ENCODE data around the gene FLOT1. TPM values are rescaled to one million over a fixed set of nuclear protein-coding genes. Genes with fewer than 3 reads are reported as not detected.

Gene FLOT1, protein sequence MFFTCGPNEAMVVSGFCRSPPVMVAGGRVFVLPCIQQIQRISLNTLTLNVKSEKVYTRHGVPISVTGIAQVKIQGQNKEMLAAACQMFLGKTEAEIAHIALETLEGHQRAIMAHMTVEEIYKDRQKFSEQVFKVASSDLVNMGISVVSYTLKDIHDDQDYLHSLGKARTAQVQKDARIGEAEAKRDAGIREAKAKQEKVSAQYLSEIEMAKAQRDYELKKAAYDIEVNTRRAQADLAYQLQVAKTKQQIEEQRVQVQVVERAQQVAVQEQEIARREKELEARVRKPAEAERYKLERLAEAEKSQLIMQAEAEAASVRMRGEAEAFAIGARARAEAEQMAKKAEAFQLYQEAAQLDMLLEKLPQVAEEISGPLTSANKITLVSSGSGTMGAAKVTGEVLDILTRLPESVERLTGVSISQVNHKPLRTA
- total RNA-seq (100 to 1,000 TPM; 166 to 282 (median 211) TPM), polyA plus RNA-seq (100 to 1,000 TPM; 291 to 310 TPM)
- long read RNA-seq, donor 1, transcript FLOT1-201 (13 exons, 1,912 nt): major isoform, 507 of 704 reads
- long read RNA-seq, donor 1, partial matches to known transcripts: 154 of 704 reads
- long read RNA-seq, donor 1, other reads (novel, unspliced or antisense): 42 of 704 reads
- long read RNA-seq, donor 2, transcript FLOT1-201 (13 exons, 1,912 nt): major isoform, 1,550 of 1,802 reads
- long read RNA-seq, donor 2, partial matches to known transcripts: 107 of 1,802 reads
- long read RNA-seq, donor 2, other reads (novel, unspliced or antisense): 144 of 1,802 reads
- long read RNA-seq, donor 3, transcript FLOT1-201 (13 exons, 1,912 nt): major isoform, 554 of 762 reads
- long read RNA-seq, donor 3, partial matches to known transcripts: 171 of 762 reads
- long read RNA-seq, donor 3, other reads (novel, unspliced or antisense): 37 of 762 reads

DNA sequence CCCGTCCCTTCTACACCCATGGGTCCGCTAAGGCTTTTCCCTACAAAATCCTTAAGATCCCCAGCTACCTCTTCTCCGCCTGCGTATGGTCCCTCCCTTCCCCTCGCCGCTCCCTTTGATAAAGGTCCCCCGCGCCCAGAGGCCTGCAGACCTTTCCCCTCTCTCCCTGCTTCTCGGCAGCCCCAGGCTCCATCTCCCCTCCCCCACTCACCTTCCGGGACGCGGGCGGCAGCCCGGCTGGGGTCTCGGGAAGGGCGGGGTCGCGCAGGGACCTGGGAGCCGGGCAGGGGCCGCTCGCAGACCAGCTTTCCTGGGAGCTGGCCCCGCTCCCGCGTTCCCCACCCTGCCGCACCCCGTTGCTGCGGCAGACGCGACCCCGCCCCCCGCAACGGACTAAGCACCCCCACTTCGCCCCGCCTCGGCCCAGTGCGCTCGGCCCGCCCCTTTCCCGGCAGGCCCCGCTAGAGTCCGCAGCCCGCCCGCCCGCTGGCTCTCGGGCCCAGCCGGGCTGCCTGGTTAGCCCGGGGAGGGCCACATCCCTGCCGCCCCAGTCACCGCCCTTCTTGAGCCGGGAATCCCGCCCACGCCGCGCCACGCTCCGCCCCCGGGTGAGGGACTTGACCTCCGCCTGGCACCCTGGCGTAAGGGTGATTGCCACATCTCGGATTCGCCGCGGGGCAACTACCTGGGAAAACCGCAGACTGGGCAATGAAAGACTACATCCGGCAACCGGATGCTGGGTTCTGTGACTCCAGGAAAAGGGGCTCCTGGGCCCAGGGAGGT, at the start of gene FLOT1:
FLOT1 (minus strand) TSS at position 372 of the 783 bp plus-strand sequence. CDS start 498 bp downstream, outside the sequence.
- H3K36me3 ChIP-seq: peaks cover 0 to 41% (median 39%) of the 10 kb centered on the region in 9 donors
- DNase-seq (peak; percentile 97 to 99 (median 98)), ATAC-seq (peak; percentile 88 to 95 (median 91))
- no peaks in the 10 kb centered on the region for H3K27me3 ChIP-seq
- peak within 1 kb of the TSS; percentile 92 to 99 (median 97) for H3K27ac ChIP-seq
- H3K4me3 ChIP-seq: peak within 1 kb of the TSS; percentile 46 to 95 (median 86)
- intact Hi-C loops (cut with DNase I): loop anchor here (2.0 to 10.0 kb wide), 15 partner anchors 20 to 342 kb away; partner anchors contain the start of genes MRPS18B (in 1 of the 10), PPP1R10 (in 1 of the 10) and TUBB (in 1 of the 10)
- peaks cover 3 to 63% (median 37%) of the 10 kb centered on the region in 12 donors for H3K4me1 ChIP-seq
- H3K9me3 ChIP-seq: no peaks in the 10 kb centered on the region
- TF ChIP-seq, protein P1, sequence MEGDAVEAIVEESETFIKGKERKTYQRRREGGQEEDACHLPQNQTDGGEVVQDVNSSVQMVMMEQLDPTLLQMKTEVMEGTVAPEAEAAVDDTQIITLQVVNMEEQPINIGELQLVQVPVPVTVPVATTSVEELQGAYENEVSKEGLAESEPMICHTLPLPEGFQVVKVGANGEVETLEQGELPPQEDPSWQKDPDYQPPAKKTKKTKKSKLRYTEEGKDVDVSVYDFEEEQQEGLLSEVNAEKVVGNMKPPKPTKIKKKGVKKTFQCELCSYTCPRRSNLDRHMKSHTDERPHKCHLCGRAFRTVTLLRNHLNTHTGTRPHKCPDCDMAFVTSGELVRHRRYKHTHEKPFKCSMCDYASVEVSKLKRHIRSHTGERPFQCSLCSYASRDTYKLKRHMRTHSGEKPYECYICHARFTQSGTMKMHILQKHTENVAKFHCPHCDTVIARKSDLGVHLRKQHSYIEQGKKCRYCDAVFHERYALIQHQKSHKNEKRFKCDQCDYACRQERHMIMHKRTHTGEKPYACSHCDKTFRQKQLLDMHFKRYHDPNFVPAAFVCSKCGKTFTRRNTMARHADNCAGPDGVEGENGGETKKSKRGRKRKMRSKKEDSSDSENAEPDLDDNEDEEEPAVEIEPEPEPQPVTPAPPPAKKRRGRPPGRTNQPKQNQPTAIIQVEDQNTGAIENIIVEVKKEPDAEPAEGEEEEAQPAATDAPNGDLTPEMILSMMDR (IDR thresholded peaks at IDR 0.05): peak in 2 of 12 donors; percentile 6 to 21
- TF ChIP-seq POLR2A (IDR thresholded peaks at IDR 0.05): peak in 1 of 2 donors; percentile 64
- 0 to 2% (median 1%) methylated on average over 22 to 66 of the region's 66 CpGs for WGBS, 4 donors

DNA sequence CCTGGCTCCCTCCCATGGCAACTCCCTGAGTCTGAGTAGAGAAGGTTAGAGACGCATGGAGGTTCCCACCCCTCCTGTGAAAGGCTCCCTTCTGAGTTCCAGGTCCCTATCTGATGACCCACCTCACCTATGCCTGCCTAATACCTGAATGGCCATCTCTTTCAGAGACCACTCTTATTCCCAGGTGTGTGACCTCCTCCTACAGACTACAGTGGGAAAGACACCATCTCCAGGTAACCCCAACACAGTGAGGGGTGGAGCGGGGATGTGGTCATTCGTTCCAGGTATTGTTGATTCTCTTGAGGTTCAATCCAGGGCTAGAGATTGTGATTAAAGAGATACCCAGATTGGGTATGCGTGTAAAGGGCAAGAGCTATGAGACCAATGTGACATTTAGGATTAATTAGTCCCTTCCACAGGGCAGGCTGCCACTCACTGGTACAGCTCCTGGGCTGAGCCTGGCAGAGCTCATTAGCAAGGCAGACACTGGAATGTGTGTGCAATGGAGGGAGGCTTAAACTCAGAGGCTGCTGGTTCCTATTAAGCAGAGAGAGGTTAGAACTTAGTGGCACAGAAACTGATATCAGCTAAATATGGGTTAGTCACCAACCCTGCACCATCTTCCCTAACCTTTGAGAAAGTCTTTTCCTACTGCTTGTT, 48.4 kb upstream of the FLOT1 start:
- DNase-seq: no peak
- 69 to 92% (median 92%) methylated on average over 4 of the region's 4 CpGs for WGBS, 4 donors
- peaks cover 0 to 62% (median 3%) of the 10 kb centered on the region in 12 donors for H3K4me1 ChIP-seq
- H3K27me3 ChIP-seq: no peaks in the 10 kb centered on the region
- H3K9me3 ChIP-seq: no peaks in the 10 kb centered on the region
- TF ChIP-seq POLR2A (IDR thresholded peaks at IDR 0.05): no peak
- TF ChIP-seq, protein P1 (IDR thresholded peaks at IDR 0.05): no peak
- H3K4me3 ChIP-seq: no peak overlapping the region
- no peak overlapping the region for H3K27ac ChIP-seq
- H3K36me3 ChIP-seq: no peaks in the 10 kb centered on the region
- ATAC-seq: no peak
- intact Hi-C loops (cut with DNase I): no loop called here

DNA sequence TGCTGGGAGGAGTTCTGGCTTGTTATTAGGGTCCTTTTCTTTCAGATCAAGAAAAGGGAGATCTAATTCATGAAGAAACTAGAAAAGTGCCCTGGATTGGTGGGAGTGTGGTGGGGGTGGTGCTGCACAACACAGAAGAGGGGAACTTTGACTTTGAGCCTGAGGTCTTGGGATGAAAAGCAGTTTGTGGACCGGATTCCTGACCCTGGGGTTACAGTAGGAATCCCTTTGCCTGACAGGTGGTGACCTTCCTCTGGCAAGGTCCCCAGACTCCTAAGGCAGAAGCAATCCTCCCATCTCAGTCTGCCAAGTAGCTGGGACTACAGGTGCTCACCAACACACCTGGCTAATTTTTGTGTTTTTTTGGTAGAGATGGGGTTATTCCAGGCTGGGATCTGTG, 47.1 kb upstream of the FLOT1 start:
- WGBS, 4 donors: 0 to 97% (median 20%) methylated on average over 1 of the region's 1 CpG
- Histone ChIP-seq H3K4me1 (peaks cover 0 to 70% (median 3%) of the 10 kb centered on the region in 12 donors), H3K36me3 (no peaks in the 10 kb centered on the region), H3K27ac (no peak overlapping the region), H3K9me3 (no peaks in the 10 kb centered on the region), H3K4me3 (no peak overlapping the region), H3K27me3 (no peaks in the 10 kb centered on the region)
- intact Hi-C loops (cut with DNase I): no loop called here
- TF ChIP-seq, protein P1 (IDR thresholded peaks at IDR 0.05): no peak
- no peak for TF ChIP-seq POLR2A (IDR thresholded peaks at IDR 0.05)
- ATAC-seq: no peak
- no peak for DNase-seq
